Stimulated activated naive CD8-positive, alpha-beta T cell treated with anti-CD3 and anti-CD28 coated beads, Interleukin-15, amount 100 ng/mL, for 72 hours (primary cell): ENCODE results near the gene RERGL.
A peak's percentile ranks its signal among the peaks of the same experiment; 100 is the strongest.
"Not testable (repeated sequence)": the region's sequence is repeated elsewhere in the genome, so short reads cannot be mapped to it uniquely, and the experiment has no call there.

Experiments
- ATAC-seq: fragments of 150-1000 bp; cut with Tn5 transposase; 2 replicates; pipeline ENCODE4 v1.10.0; 2021; ENCODE audit warnings: mild to moderate bottlenecking, moderate library complexity
- DNase-seq, 2 donors: peaks; one replicate each; pipeline ENCODE4 v3.0.0; 2021 to 2022
- H3K27ac Mint-ChIP-seq, 2 donors: one replicate each; pipeline ENCODE4 v1.8.0; 2022; ENCODE audit warnings: mild to moderate bottlenecking in 2 of 2, mixed read lengths in 2 of 2, moderate library complexity in 2 of 2
- H3K27me3 Mint-ChIP-seq: one replicate; pipeline ENCODE4 v1.8.0; 2022; ENCODE audit warnings: mixed read lengths
- H3K4me1 Mint-ChIP-seq: one replicate; pipeline ENCODE4 v1.8.0; 2022; ENCODE audit warnings: mild to moderate bottlenecking, mixed read lengths
- H3K4me3 Mint-ChIP-seq, 2 donors: one replicate each; pipeline ENCODE4 v1.8.0; 2022; ENCODE audit warnings: mild to moderate bottlenecking in 2 of 2, mixed read lengths in 2 of 2, moderate library complexity in 1 of 2
- H3K9me3 Mint-ChIP-seq, 2 donors: one replicate each; pipeline ENCODE4 v1.8.0; 2022; ENCODE audit warnings: mixed read lengths in 2 of 2

The RERGL gene

GRCh38 chr12:18062867-18063266 is 27.1 kb downstream of the RERGL start:
- H3K9me3 Mint-ChIP-seq = peaks cover 20 to 32% of the 10 kb centered on the region in 2 donors
- not testable (repeated sequence) for H3K27ac Mint-ChIP-seq, H3K27me3 Mint-ChIP-seq, ATAC-seq, H3K4me3 Mint-ChIP-seq, DNase-seq, H3K4me1 Mint-ChIP-seq

DNA sequence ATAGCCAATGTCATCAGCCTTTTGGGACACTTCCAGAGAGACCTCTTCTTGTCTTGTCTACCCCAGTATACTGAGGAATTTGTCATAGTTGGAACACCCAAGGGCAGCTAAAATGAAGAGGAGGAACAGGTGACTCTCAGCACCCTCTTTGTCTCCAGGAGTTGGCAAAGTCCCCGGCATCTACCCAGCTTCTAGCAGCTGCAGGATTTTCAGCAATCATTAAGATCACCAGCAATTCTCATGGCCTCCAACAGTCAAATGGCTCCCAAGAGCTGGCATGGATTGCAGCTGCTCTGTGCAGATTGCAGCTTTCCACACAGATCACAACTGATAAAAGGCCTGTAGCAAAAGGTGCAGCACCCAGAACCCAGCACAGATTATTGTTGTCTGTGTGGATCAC is 32.9 kb downstream of the RERGL start:
- Mint-ChIP-seq H3K27me3 (no peaks in the 10 kb centered on the region), H3K9me3 (peaks cover 11 to 32% of the 10 kb centered on the region in 2 donors), H3K27ac (no peak overlapping the region), H3K4me3 (no peak overlapping the region), H3K4me1 (no peaks in the 10 kb centered on the region)
- DNase-seq = no peak
- no peak for ATAC-seq

GRCh38 chr12:18054925-18055619 is 34.9 kb downstream of the RERGL start:
- H3K4me1 Mint-ChIP-seq = no peaks in the 10 kb centered on the region
- H3K27ac Mint-ChIP-seq = peak overlapping the region in 1 of 2 donors; percentile 72
- DNase-seq (no peak), ATAC-seq (no peak)
- H3K27me3 Mint-ChIP-seq = no peaks in the 10 kb centered on the region
- peaks cover 16 to 24% of the 10 kb centered on the region in 2 donors for H3K9me3 Mint-ChIP-seq
- no peak overlapping the region for H3K4me3 Mint-ChIP-seq

GRCh38 chr12:18045446-18045992 is 44.5 kb downstream of the RERGL start:
- no peak overlapping the region for H3K27ac Mint-ChIP-seq
- peaks cover under 1 to 9% of the 10 kb centered on the region in 2 donors for H3K9me3 Mint-ChIP-seq
- no peak for ATAC-seq

DNA sequence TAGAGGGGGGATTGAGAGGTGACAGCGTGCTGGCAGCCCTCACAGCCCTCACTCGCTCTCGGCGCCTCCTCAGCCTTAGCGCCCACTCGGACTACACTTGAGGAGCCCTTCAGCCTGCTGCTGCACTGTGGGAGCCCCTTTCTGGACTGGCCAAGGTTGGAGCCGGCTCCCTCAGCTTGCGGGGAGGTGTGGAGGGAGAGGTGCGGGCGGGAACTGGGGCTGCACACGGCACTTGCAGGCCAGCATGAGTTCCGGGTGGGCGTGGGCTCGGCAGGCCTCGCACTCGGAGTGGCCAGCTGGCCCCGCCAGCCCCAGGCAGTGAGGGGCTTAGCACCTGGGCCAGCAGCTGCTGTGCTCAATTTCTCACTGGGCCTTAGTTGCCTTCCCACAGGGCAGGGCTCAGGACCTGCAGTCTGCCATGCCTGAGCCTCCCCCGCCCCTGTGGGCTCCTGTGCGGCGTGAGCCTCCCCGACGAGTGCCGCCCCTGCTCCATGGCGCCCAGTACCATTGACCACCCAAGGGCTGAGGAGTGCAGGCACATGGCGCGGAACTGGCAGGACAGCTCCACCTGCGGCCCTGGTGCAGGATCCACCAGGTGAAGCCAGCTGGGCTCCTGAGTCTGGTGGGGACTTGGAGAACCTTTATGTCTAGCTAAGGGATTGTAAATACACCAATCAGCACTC is 49.8 kb downstream of the RERGL start:
- not testable (repeated sequence) for H3K27me3 Mint-ChIP-seq, H3K4me1 Mint-ChIP-seq
- peaks cover 16 to 25% of the 10 kb centered on the region in 2 donors for H3K9me3 Mint-ChIP-seq

More at GRCh38 chr12:18045446-18045992, 44.5 kb downstream of the RERGL start:
- Mint-ChIP-seq H3K27me3 (no peaks in the 10 kb centered on the region), H3K4me1 (no peaks in the 10 kb centered on the region), H3K4me3 (no peak overlapping the region)
- DNase-seq = no peak

More for the DNA sequence above, 49.8 kb downstream of the RERGL start:
- not testable (repeated sequence) for H3K4me3 Mint-ChIP-seq, ATAC-seq, H3K27ac Mint-ChIP-seq, DNase-seq
